Activated naive CD4-positive, alpha-beta T cell (primary cell): Measurements from ENCODE around the gene CTH.
"Not testable (repeated sequence)": the region's sequence is repeated elsewhere in the genome, so short reads cannot be mapped to it uniquely, and the experiment has no call there.

ENCODE experiments used
- DNase-seq, 4 experiments: peaks; one replicate each; lab custom pipeline; 2025; lab: John Stamatoyannopoulos, UW

Gene CTH

GRCh38 chr1:70409136-70409535, 1.9 kb upstream of the CTH start:
- no peak for DNase-seq

- DNase-seq, result no peak
Measured at GRCh38 chr1:70411360-70411844, 334 bp downstream of the CTH start.

- no peak for DNase-seq
Measured at GRCh38 chr1:70415882-70416281, 4.8 kb downstream of the CTH start.

- DNase-seq, result not testable (repeated sequence)
Measured at GRCh38 chr1:70418973-70419734, 8.1 kb downstream of the CTH start.

- no peak for DNase-seq
Measured at GRCh38 chr1:70420320-70420719, 9.3 kb downstream of the CTH start.

GRCh38 chr1:70426154-70427131, 15.4 kb downstream of the CTH start:
- DNase-seq, result no peak

- no peak for DNase-seq
Measured at GRCh38 chr1:70427976-70428375, 16.9 kb downstream of the CTH start.

GRCh38 chr1:70429219-70429618, 18.2 kb downstream of the CTH start:
- DNase-seq, result no peak

GRCh38 chr1:70429757-70430156, 18.7 kb downstream of the CTH start:
- no peak for DNase-seq

GRCh38 chr1:70431317-70431716, 20.2 kb downstream of the CTH start:
- no peak for DNase-seq

- no peak for DNase-seq
Measured at GRCh38 chr1:70431874-70432273, 20.8 kb downstream of the CTH start.

- DNase-seq, result no peak
Measured at GRCh38 chr1:70434253-70434859, 23.3 kb downstream of the CTH start.

- no peak for DNase-seq
Measured at GRCh38 chr1:70436622-70437251, 25.7 kb downstream of the CTH start.

- no peak for DNase-seq
Measured at GRCh38 chr1:70438529-70438928, 27.5 kb downstream of the CTH start.

- DNase-seq, result no peak
Measured at GRCh38 chr1:70440642-70441391, 29.7 kb downstream of the CTH start.

GRCh38 chr1:70441392-70442035, 30.4 kb downstream of the CTH start:
- DNase-seq, result no peak

- no peak for DNase-seq
Measured at GRCh38 chr1:70442490-70442889, 31.4 kb downstream of the CTH start.

GRCh38 chr1:70443739-70444138, 32.7 kb downstream of the CTH start:
- no peak for DNase-seq

GRCh38 chr1:70449049-70449448, 38.0 kb downstream of the CTH start:
- no peak for DNase-seq

- DNase-seq, result not testable (repeated sequence)
Measured at GRCh38 chr1:70452164-70452939, 41.3 kb downstream of the CTH start.
